HG02943 (cell line): Measurements from ENCODE around the gene AP1S2.
"Not testable (repeated sequence)": the region's sequence is repeated elsewhere in the genome, so short reads cannot be mapped to it uniquely, and the experiment has no call there.

Experiments used
- ATAC-seq: cut with Tn5 transposase; IDR thresholded peaks from one replicate; pipeline ENCODE4 v1.9.1; 2021; ENCODE audit warnings: mild to moderate bottlenecking, low read depth, moderate library complexity; ENCODE audit not compliant: unreplicated experiment

Gene AP1S2

DNA sequence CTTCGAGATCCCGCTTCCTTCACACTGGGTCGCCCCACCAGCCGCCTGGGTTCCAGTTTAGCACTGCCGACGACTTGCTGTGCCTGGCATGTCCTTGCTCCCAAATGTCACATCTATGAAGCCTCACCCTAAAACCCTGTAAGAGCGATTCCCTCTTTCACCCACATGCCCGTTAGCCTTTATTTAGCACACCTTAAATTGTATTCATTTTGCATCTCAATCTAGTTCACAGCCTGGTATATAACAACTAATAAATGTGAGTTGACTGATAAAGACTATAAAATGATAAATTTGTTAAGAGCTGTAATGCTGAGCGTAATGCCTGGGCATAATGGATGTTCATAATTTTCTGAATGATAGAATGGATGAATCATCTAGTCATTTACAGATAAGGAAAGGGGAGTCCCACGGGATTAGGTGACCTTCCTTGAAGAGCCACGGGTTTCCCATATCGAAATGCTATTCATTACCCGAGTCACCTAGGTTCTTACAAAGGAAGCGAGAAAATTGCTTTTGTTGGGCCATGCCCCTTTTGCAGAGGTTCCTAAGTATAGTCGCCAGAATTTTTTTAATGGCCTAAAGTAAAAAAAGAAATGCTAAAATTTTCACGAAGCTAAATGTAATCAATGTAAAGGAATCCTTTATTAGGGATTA lies 1.1 kb upstream of the AP1S2 start:
- no peak for ATAC-seq

DNA sequence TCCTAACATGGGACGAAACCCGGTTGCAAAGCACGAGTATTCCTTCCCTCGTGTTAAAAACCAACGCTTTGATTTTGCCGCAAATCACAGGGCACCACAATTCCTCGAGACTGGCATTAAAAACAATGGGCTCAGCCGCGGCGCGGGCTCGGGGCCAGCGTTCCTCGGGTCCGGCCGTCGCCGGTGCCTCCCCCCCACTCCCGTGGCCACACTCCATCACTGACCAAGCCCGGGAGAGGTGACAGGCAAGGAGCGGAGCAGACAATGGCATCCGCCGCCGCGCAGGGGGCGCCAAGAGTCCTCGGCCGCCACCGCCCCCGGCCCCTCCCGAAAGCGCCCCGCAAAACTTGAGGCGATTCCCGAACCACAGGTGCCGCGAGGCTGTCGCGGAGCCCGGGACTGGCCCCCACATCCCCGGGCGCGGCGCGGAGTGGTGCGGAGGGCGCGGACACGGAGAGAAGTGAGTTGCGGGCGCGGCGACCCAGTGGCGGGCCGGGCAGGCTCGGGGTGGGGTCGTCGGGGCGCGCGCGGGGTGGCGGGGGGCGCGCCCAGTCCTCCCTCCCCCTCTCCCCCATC lies 445 bp downstream of the AP1S2 start:
- ATAC-seq = peak; percentile 48

DNA sequence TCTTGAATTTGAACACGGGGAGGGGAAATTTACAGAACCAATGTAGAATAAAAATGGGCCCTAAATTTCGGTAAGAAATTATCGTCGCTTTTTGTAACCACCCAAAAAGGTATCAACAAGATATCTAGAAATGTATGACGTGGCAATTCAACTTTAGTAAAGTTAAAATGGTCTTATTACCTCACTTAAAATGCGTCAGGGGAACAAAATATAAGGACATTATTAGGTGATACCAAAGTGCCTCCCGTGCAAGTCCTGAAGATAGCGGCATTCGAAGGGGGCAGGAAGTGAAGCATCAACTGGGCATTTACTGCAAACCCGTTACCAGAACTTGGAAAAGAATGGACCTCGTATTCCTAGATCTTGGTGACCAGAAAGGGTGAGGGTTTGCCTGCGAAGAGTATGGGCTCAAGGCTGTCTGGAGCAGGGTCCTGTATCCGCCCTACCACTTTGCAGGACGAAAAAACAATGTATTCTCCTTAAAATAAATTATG lies 980 bp downstream of the AP1S2 start:
- ATAC-seq = no peak

DNA sequence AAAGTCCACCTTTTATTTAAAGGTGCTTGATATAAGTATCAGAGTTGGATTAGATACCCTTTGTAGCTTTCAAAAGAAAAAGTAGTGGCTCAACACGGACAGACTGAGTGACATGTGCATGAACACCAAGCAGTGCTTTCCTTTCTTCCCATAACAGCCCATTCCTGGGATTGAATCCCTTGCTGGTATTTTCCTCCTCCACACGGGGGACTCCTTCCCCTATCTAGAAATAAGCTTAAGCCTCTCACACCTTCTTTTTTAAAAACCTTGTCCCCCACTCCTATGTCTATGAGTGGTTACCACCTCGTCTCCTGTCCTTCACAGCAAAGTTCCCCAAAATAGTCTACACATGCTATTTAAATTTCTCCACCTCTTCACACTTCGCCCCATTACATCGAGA lies 5.1 kb downstream of the AP1S2 start:
- ATAC-seq = no peak

DNA sequence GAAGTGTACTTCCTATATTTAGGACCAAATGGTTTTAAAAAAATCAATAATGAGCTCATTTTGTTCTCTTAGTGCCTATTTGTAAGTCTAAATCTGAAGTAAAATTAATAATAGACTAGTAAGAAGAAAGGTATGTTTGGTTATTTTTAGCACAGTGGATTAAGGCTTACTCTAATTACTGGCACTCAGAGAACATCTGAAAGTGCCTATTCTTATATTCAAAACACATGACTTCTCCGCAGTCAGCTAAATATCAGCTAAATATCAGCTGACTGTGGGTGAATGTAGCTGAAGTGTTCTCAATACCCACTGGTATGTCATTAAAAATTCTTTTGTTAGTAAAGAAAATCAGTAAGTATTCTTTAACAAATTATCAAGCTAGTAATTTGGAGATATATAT lies 6.0 kb downstream of the AP1S2 start:
- no peak for ATAC-seq

DNA sequence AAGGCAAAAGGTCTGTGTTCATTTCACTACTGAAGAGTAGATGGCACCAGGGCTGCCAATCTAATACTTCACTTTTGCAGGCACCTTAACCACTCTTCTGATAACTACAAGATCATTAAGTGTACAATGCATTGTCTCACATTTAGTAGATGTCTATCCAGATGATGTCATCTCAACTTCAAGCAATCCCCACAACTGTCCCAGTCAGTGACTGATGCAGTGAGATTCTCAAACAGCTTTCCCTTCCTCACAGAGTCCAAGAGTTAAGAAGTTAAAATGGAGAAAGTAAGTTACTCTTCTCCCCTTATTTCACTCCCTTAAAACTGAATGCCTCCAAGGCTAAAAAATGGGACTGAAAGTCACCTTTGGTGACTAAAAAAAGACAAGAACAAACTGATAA lies 10.7 kb downstream of the AP1S2 start:
- no peak for ATAC-seq

DNA sequence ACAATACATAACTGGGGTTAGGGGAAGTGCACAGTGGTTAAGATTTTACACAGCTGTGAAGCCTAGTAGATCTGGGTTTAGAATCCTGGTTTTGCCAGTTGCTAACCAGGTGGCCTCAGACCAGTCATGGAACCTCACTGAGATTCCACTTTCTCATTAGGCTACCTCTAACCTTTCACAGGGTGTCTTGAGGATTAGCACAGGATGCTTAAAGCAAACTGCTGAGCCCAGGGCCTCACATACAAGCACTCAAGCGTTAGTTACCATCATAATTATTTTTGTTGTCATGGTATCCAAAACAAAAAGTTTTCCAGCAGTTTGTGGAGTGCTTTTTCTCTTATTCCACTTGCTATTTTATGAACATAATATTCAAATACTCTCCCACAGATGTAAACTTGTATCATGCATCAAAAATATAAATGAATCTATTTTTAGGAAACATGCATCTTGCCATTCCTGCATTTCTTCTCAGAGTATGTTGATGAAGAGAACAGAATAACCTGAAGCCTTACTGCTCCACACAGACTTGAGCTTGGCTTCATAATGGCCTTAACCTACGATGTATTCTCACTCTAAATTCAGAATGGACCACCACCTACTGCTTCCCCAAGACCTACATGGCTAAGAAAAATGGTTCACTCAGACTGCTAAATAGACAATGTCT lies 12.6 kb downstream of the AP1S2 start:
- no peak for ATAC-seq

DNA sequence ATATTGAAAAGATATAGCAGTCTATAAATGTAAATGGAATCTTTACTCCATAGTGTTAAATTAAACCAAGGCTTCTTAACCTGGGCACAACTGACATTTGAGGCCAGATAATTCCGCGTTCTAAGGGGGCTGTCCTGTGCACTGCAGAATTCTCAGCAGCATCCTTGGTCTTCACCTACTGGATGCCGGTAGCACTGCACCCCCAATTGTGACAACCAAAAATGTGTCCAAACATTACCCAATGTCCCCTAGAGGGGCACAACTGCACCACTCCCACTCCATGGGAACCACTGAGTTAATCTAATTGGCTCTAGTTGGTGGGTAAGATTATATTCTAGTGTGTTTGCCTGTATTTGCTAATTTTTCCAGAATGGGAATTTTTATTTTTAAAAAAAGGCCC lies 16.6 kb downstream of the AP1S2 start:
- no peak for ATAC-seq

DNA sequence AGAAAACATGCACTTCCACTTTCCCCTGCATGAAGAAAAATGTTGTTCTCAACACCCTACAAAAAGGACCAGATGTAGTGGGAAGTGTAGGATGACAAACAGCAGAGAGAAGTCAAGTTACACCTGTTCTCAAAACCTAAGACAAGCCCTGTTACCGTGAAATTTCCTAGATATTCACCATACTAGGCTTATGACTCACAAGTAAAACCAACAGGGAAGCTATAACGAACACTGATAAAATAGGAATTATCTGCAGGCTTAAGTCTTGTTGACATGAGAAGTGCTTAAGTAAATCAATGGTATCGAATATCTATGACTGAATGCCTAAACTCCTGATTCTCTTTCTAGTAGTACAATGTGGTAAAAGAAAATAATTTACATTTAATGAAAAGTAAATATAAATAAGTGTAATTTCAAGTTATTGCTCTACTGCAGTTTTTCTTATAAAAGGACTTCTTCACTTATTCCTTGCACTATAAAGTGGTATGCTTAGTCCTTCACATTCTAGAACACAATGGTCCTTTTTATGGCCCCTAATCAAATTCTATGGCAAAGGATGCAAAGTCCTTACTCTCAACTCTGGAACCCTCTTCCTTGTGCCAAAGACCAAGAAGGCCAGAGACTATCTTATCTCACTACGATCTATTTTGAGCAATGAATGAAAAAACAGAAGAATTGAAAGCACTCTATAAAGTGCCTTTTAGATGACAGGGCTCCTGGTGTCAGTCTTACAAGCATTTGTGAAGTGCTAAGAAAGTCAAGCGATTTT lies 19.6 kb downstream of the AP1S2 start:
- ATAC-seq = no peak

DNA sequence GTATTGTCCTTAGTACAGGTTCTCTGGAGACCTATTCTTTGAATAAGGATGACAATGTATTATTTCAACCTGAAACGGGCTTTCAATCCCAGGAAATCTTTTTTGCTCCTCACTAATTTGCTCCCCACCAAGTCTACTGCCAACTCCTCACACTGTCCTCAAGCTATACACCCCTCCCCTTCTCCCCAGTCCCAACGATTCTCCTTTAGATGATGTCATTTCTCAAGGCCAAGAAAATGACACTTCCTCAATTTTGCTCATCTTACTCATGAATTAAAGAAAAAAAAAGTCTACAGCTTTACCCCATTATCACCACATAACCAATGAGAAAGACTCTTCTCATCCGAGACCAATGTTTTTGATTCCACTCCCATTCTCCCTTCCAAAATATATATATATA lies 20.6 kb downstream of the AP1S2 start:
- no peak for ATAC-seq

DNA sequence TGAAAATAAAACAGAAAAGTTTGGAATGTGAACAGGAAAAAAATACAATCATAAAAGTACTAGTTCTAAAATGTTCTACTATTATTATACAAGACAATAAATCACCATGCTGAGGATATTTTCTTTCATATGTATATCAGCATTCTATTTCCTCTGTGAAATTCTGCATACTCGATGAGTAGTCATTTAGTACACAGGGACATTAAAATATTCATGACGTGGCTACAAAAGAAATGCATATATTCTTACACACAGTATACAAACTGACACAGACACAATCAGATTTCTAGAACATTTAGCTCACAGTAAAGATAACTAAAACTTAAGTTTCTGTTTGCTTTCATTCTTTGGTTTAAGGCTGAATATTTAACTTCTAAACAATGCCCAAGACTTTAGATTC lies 23.3 kb downstream of the AP1S2 start:
- not testable (repeated sequence) for ATAC-seq

DNA sequence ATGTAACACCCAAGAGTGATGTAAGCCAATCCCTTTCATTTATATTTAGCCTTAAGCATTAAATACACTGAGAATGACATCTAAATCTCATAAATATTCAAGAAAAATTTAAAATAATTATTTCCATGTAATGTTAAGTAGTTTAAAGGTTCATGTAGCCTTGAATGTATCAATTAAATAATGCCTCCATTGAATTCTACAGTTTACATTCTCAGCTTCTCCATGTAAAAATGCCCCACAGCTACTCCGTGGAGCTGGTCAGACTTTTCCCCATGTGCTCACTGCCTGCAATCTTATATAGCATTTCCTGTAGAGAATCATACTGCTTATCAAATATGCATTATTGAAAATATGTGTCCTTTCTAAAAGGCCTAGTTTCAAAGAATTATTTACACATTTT lies 25.4 kb downstream of the AP1S2 start:
- no peak for ATAC-seq

DNA sequence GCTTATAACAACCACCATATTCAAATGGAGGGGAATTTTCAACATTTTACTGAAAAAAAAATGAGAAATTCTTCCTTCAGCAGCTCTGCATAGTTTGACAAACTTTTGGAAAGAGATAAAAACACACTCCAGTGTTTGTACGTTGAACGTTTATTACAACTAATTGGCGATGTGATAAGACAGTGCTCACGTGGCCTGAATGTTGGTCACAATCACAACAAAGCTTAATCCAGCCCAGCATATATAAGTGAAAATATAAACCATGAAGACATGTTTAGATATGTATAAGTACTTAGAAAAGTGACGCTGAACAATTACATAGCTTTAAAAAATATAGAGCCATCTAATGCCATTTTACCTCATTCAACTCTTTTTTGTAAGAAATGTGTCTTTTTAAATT lies 28.7 kb downstream of the AP1S2 start:
- no peak for ATAC-seq

DNA sequence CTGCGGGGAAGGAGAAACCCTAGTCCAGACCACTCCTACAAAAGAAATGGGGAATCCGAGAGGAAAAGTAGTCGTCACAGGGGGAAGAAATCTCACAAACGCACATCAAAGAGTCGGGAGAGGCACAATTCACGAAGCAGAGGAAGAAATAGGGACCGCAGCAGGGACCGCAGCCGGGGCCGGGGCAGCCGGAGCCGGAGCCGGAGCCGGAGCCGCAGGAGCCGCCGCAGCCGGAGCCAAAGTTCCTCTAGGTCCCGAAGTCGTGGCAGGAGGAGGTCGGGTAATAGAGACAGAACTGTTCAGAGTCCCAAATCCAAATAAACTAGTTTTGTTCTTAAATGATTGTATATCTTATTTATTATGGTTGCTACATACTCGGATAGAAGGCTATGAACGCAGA lies 31.7 kb downstream of the AP1S2 start:
- ATAC-seq = no peak

DNA sequence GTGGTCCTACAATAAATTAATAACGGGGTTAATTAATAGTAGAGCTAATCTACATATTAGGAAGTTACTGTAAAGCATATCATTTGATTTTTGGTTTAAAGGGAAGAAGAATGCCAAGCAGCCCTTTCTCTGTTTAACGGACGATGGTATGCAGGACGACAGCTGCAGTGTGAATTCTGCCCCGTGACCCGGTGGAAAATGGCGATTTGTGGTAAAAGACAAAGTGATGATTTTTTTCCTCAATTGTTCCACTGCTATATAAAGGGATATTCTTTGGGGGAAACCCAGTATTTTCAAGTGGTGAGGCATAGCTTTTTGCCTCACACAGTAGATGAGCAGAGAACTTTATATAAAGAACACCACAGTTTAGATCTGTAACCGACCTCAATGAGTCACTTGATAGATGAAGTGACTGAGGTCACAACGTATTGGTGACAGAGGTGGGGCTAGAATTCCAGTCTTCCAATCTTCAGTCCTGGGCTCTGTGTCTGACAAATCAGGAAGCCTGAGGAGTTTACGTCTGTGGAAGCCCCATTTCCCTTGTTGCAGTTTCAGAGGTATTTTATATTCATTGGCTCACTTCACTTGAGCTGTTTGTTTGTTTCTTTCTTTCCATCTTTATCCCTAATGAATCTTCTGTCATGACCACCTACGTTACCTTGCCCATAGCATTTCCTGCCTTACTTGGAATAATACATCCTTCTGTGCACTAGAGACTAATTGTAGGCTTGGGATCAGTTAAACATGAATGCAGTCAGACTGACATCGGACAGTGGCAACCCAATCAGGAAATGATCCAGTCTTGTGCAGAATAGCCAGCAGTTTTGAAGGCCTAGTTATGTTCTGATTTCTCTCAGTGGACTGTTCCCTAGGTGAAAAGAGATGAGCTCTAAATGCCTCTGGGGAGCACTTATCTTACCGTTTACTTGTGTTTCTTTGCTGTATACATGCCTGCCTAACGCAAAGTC lies 34.2 kb downstream of the AP1S2 start:
- no peak for ATAC-seq

DNA sequence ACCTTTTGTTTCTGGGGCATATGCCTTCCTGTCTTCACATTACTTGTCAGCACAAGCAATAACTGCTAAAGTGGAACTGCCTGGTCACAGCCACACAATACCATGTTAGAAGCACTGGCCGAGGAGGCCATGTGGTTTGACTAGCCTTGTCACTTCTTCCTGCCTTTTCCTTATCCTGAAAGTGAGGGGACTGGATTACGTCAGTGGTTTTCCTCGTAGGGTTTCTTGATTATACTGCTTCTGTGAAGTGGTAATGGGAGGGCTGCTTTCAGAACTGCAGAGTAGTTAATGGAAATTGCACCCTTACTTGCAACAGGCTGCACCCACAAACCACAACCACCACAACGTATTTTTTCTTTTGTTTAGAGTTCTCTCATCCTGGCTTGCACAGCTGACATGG lies 37.7 kb downstream of the AP1S2 start:
- ATAC-seq = no peak

DNA sequence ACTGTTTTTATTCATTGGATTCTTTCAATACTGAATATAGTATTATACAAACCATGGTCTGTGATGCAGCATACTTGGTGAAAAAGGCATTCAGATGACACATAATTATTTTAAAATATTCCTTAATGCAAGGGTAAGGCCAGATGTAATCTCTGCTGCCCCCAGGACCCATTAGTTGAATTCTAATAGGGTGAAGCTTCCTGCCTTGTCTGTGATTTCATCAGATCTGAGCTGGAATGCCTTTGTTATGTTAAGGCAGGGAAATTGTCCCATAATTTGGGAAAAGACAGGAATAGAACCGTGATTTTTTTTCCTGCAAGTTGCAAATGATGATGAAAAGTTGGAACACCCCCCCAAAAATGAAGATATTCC lies 38.2 kb downstream of the AP1S2 start:
- ATAC-seq = no peak

DNA sequence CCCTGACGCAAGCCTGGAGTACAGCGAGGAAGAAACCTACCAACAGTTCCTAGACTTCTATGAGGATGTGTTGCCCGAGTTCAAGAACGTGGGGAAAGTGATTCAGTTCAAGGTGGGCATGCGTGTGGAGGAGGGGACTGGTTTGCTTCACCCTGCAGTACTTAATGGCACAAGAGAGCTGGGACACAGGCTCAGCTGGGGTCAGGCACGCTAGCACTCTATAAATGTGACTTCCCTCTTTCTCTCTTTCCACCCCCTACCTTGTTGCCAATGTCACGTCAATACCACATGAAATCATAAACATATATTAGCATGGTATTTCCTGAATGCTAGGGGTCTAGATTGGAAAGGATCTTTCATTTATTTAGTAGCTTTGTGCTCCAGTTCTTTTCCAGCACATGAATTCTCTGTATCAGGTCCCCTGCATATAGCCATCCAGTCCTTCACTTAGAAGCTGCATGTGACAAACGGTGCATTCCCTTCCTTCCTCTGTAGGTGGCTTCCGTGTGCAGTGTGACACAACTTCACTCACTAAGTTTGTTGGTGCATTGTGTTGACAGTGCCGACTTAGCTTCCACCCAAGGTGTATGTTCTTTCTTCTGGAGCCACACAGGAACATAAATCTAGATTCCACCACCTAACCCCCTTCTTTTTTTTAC lies 38.7 kb downstream of the AP1S2 start:
- ATAC-seq = peak; percentile 94

DNA sequence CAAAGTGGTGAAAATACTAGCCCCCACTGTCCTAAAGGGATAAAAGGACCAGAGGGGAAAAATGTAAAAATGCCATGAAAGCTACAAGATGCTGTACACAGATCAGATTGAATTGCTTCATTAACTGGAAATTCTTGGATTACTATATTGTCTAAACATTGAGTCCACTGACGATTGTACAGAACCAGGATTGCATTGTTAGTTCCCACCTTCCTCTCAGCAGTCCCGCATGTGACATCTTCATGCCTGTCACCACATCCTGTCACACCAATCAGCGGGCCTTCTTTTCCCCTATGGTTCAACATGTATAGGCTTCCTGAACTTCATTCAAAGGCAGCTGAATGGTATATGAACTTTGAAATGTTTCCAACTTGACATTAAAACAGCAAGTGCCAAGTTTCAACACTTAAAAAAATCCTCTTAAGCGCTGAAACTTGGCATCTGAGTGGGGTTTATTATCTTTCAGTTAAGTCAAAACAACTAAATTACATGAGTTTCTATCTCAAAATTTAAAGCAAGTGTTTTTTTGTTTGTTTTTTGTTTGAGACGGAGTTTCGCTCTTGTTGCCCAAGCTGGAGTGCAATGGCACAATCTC lies 39.7 kb downstream of the AP1S2 start:
- no peak for ATAC-seq
